ENCODE measurements around the gene FOXP1.

The FOXP1 gene

DNA sequence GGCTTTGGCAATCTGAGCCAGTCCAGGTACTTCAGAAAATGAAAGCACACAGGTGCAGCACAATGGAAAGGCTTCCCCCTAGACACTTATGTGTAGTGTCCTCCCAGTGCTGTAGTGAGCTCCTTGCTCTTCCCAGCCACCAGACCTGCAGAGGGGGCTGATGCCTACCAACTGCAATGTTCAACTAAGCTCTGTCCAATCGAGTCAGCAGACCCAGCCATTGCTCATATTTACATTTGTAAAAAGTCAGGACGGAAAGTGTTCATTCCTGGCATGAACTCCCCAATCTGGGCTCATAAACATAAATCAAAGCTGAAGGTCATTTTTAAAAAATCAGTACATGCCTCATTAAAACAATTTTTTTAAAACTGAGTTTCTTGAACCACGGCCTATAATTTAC lies 73.0 kb downstream of the FOXP1 start:
- Histone ChIP-seq H3K9ac (ENCODE audit: low read length) (no peak overlapping the region), H3K27me3 (ENCODE audit: insufficient read depth, low read length) (no peaks in the 10 kb centered on the region), H3K27ac (ENCODE audit: low read depth, low read length) (no peak overlapping the region), H2BK120ac (ENCODE audit: insufficient read depth, low read length, poor library complexity) (peak overlapping the region; percentile 46), H3K4me1 (ENCODE audit: control insufficient read depth in 1 of 2, insufficient read depth in 2 of 2, low read length in 2 of 2) (peaks cover 2 to 5% of the 10 kb centered on the region in 2 experiments), H3K23ac (ENCODE audit: low read length) (no peak overlapping the region), H3K4ac (ENCODE audit: low read depth, low read length) (peak overlapping the region; percentile 31), H4K91ac (ENCODE audit: low read depth, low read length) (peak overlapping the region; percentile 56), H3K4me2 (ENCODE audit: low read length) (no peak overlapping the region), H4K12ac (ENCODE audit: low read depth, low read length) (no peak overlapping the region), H2BK5ac (ENCODE audit: low read depth, low read length, poor library complexity) (peak overlapping the region; percentile 43), H2AK5ac (ENCODE audit: low read length) (no peak overlapping the region), H3K14ac (ENCODE audit: low read length) (peak overlapping the region; percentile 67), H3K18ac (ENCODE audit: low read length) (peak overlapping the region; percentile 41), H3K79me2 (ENCODE audit: control insufficient read depth, insufficient read depth, low read length, poor library complexity) (no peaks in the 10 kb centered on the region), H4K8ac (ENCODE audit: low read depth, low read length) (no peak overlapping the region), H3K4me3 (ENCODE audit: low read depth, low read length) (no peak overlapping the region), H2BK12ac (ENCODE audit: low read length) (peak overlapping the region; percentile 60), H3K36me3 (ENCODE audit: control insufficient read depth in 1 of 2, insufficient read depth in 2 of 2, low read length in 2 of 2) (no peaks in the 10 kb centered on the region), H3K9me3 (ENCODE audit: insufficient read depth, low read depth, low read length) (no peaks in the 10 kb centered on the region), H3K79me1 (ENCODE audit: low read length) (peaks cover 5% of the 10 kb centered on the region), H2AFZ (ENCODE audit: insufficient read depth, low read length, poor library complexity) (peak overlapping the region; percentile 55)
- DNase-seq = no peak
- no CpG with 5 or more reads among the region's 3 CpGs for WGBS (ENCODE audit: extremely low coverage, insufficient coverage, insufficient read length)

DNA sequence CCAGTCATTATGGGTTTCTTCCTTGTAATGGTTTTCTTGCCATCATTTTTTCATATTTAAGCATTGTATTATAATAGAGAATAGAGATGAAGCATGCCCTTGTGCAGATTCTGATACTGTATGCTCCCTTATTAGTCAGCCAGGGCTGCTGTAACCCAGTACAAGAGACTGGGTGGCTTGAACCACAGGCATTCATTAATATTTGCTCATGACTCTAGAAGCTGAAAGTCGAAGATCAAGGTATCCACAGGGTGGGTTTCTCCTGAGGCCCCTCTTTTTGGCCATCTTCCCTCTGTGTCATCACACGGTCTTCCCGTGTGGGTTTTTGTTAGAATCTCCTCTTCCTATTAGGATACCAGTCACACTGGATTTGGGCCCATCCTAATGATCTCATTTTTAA lies 74.5 kb downstream of the FOXP1 start:
- WGBS (ENCODE audit: extremely low coverage, insufficient coverage, insufficient read length) = no CpG with 5 or more reads among the region's 3 CpGs
- Histone ChIP-seq H2BK120ac (ENCODE audit: insufficient read depth, low read length, poor library complexity) (no peak overlapping the region), H3K79me1 (ENCODE audit: low read length) (peaks cover 11% of the 10 kb centered on the region), H3K4me1 (ENCODE audit: control insufficient read depth in 1 of 2, insufficient read depth in 2 of 2, low read length in 2 of 2) (peaks cover 10 to 13% of the 10 kb centered on the region in 2 experiments), H2BK12ac (ENCODE audit: low read length) (no peak overlapping the region), H3K4me3 (ENCODE audit: low read depth, low read length) (no peak overlapping the region), H3K79me2 (ENCODE audit: control insufficient read depth, insufficient read depth, low read length, poor library complexity) (no peaks in the 10 kb centered on the region), H2AFZ (ENCODE audit: insufficient read depth, low read length, poor library complexity) (no peak overlapping the region), H4K12ac (ENCODE audit: low read depth, low read length) (no peak overlapping the region), H3K27me3 (ENCODE audit: insufficient read depth, low read length) (no peaks in the 10 kb centered on the region), H3K23ac (ENCODE audit: low read length) (no peak overlapping the region), H3K4ac (ENCODE audit: low read depth, low read length) (no peak overlapping the region), H2BK5ac (ENCODE audit: low read depth, low read length, poor library complexity) (no peak overlapping the region), H3K4me2 (ENCODE audit: low read length) (no peak overlapping the region), H3K18ac (ENCODE audit: low read length) (no peak overlapping the region), H4K8ac (ENCODE audit: low read depth, low read length) (no peak overlapping the region), H3K14ac (ENCODE audit: low read length) (no peak overlapping the region), H4K91ac (ENCODE audit: low read depth, low read length) (no peak overlapping the region), H3K36me3 (ENCODE audit: control insufficient read depth in 1 of 2, insufficient read depth in 2 of 2, low read length in 2 of 2) (no peaks in the 10 kb centered on the region), H3K9ac (ENCODE audit: low read length) (no peak overlapping the region), H3K27ac (ENCODE audit: low read depth, low read length) (no peak overlapping the region), H2AK5ac (ENCODE audit: low read length) (no peak overlapping the region), H3K9me3 (ENCODE audit: insufficient read depth, low read depth, low read length) (no peaks in the 10 kb centered on the region)
- no peak for DNase-seq

DNA sequence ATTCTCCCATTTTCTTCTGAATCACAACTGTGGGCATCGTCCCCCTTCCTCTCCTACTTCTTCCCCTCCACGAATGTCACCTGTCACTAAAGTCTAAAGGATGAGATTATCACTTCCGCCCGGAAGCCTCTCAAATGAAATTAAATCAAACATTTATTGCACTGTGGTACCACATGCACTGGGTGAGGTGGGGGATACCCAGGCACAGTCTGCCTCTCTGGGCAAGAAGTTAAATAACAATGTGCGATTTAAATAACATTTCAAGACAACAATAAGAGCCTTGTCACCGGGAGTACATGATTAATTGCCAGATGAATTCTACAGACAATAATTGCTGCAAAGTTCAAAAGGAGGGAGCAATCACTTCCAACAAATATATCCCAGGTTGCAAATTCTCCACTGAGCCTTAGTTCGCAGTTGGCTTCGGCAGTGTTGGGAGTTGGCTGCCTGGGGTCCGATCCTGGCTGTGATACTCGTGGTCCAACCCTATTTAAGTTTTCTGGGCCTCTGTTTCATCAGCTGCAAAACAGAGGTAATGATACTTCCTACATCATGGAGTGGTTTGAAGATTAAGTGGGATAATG lies 77.7 kb downstream of the FOXP1 start:
- no peak overlapping the region for H4K12ac ChIP-seq (ENCODE audit: low read depth, low read length)
- H3K27ac ChIP-seq (ENCODE audit: low read depth, low read length) = no peak overlapping the region
- peak overlapping the region; percentile 13 for H4K91ac ChIP-seq (ENCODE audit: low read depth, low read length)
- no peak overlapping the region for H3K18ac ChIP-seq (ENCODE audit: low read length)
- no peak overlapping the region for H2BK5ac ChIP-seq (ENCODE audit: low read depth, low read length, poor library complexity)
- H3K4me1 ChIP-seq (ENCODE audit: control insufficient read depth in 1 of 2, insufficient read depth in 2 of 2, low read length in 2 of 2) = peaks cover 14 to 17% of the 10 kb centered on the region in 2 experiments
- no peak overlapping the region for H2BK12ac ChIP-seq (ENCODE audit: low read length)
- H2BK120ac ChIP-seq (ENCODE audit: insufficient read depth, low read length, poor library complexity) = no peak overlapping the region
- H3K23ac ChIP-seq (ENCODE audit: low read length) = no peak overlapping the region
- no peak overlapping the region for H3K4me2 ChIP-seq (ENCODE audit: low read length)
- no peak overlapping the region for H3K9ac ChIP-seq (ENCODE audit: low read length)
- H3K79me2 ChIP-seq (ENCODE audit: control insufficient read depth, insufficient read depth, low read length, poor library complexity) = no peaks in the 10 kb centered on the region
- H3K36me3 ChIP-seq (ENCODE audit: control insufficient read depth in 1 of 2, insufficient read depth in 2 of 2, low read length in 2 of 2) = no peaks in the 10 kb centered on the region
- H2AK5ac ChIP-seq (ENCODE audit: low read length) = peak overlapping the region; percentile 4
- H3K14ac ChIP-seq (ENCODE audit: low read length) = no peak overlapping the region
- no CpG with 5 or more reads among the region's 10 CpGs for WGBS (ENCODE audit: extremely low coverage, insufficient coverage, insufficient read length)
- H3K27me3 ChIP-seq (ENCODE audit: insufficient read depth, low read length) = no peaks in the 10 kb centered on the region
- H3K79me1 ChIP-seq (ENCODE audit: low read length) = peaks cover 16% of the 10 kb centered on the region
- no peak overlapping the region for H3K4me3 ChIP-seq (ENCODE audit: low read depth, low read length)
- no peak overlapping the region for H4K8ac ChIP-seq (ENCODE audit: low read depth, low read length)
- H2AFZ ChIP-seq (ENCODE audit: insufficient read depth, low read length, poor library complexity) = no peak overlapping the region
- H3K9me3 ChIP-seq (ENCODE audit: insufficient read depth, low read depth, low read length) = no peaks in the 10 kb centered on the region
- H3K4ac ChIP-seq (ENCODE audit: low read depth, low read length) = no peak overlapping the region
- DNase-seq = no peak

DNA sequence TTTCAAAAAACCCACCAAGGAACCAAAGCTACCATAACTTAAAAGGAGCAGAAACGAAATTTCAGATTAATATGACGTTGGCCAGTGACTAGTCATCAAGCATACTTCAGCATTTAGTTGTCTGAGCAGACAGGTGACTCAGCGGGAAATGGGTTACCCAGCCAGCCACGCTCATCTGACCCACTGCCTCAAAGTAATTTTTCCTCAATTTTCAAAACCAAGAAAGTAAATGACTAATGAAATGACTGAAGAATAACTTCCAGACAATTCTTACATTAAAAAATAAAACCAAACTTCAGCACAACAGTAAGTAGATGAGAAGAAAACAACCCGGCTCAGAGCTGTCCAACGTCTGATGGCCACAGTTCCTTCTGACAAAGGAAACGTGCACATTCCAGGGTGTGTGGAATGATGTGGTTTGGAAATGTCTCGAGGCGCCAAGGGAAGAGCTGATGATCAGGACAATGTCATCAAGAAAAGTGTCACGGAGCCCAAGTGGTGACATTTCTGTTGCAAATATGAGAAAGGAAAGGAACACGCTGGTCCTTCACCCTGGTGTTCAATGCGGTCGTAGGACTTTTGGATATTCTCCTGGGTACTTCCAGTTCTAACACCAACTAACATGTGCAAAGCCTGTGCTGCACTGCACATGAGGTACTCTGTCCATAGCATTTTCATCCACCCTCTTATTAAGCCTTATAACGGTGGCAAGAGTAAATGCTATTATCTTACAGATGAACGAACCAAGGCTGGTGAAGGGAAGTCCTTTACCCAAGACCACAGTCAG lies 79.1 kb downstream of the FOXP1 start:
- Histone ChIP-seq H2BK12ac (ENCODE audit: low read length) (no peak overlapping the region), H3K4me1 (ENCODE audit: control insufficient read depth in 1 of 2, insufficient read depth in 2 of 2, low read length in 2 of 2) (peaks cover 11 to 13% of the 10 kb centered on the region in 2 experiments), H4K8ac (ENCODE audit: low read depth, low read length) (no peak overlapping the region), H3K23ac (ENCODE audit: low read length) (no peak overlapping the region), H3K36me3 (ENCODE audit: control insufficient read depth in 1 of 2, insufficient read depth in 2 of 2, low read length in 2 of 2) (no peaks in the 10 kb centered on the region), H3K79me2 (ENCODE audit: control insufficient read depth, insufficient read depth, low read length, poor library complexity) (no peaks in the 10 kb centered on the region), H3K27ac (ENCODE audit: low read depth, low read length) (peak overlapping the region; percentile 57), H2BK5ac (ENCODE audit: low read depth, low read length, poor library complexity) (no peak overlapping the region), H4K91ac (ENCODE audit: low read depth, low read length) (peak overlapping the region; percentile 85), H3K14ac (ENCODE audit: low read length) (no peak overlapping the region), H3K9ac (ENCODE audit: low read length) (no peak overlapping the region), H3K4ac (ENCODE audit: low read depth, low read length) (no peak overlapping the region), H3K9me3 (ENCODE audit: insufficient read depth, low read depth, low read length) (no peaks in the 10 kb centered on the region), H2AK5ac (ENCODE audit: low read length) (no peak overlapping the region), H4K12ac (ENCODE audit: low read depth, low read length) (no peak overlapping the region), H3K4me3 (ENCODE audit: low read depth, low read length) (no peak overlapping the region), H3K4me2 (ENCODE audit: low read length) (peak overlapping the region; percentile 4), H2BK120ac (ENCODE audit: insufficient read depth, low read length, poor library complexity) (peak overlapping the region; percentile 88), H3K79me1 (ENCODE audit: low read length) (peaks cover 16% of the 10 kb centered on the region), H2AFZ (ENCODE audit: insufficient read depth, low read length, poor library complexity) (no peak overlapping the region), H3K18ac (ENCODE audit: low read length) (no peak overlapping the region), H3K27me3 (ENCODE audit: insufficient read depth, low read length) (no peaks in the 10 kb centered on the region)
- no CpG with 5 or more reads among the region's 15 CpGs for WGBS (ENCODE audit: extremely low coverage, insufficient coverage, insufficient read length)
- DNase-seq = peak; percentile 78 to 82

All from trophoblast cell (in vitro differentiated cells and primary cell).